GM12892 (cell line): ENCODE measurements around the gene BPHL.
"Not testable (repeated sequence)": the region's sequence is repeated elsewhere in the genome, so short reads cannot be mapped to it uniquely, and the experiment has no call there.

Experiments
- DNase-seq: peaks from one replicate; pipeline ENCODE4 v3.0.0; 2011; ENCODE audit not compliant: insufficient read length
- FAIRE-seq: peaks from 2 replicates; lab custom pipeline; 2011; peaks lifted over from hg19 to GRCh38; lab: Jason Lieb, UNC
- POLR2A ChIP-seq: IDR thresholded peaks from 2 replicates; pipeline ENCODE4 v1.6.1; 2011; ENCODE audit warnings: low read depth, low read length, control low read depth
- POLR2AphosphoS5 ChIP-seq: IDR thresholded peaks from 2 replicates; pipeline ENCODE4 v1.6.1; 2011; ENCODE audit warnings: low read depth, low read length, control low read depth
- TAF1 ChIP-seq: IDR thresholded peaks from 2 replicates; pipeline ENCODE4 v1.6.1; 2011; ENCODE audit warnings: low read depth, mild to moderate bottlenecking, control low read depth, low read length, borderline replicate concordance

Gene BPHL

GRCh38 chr6:3175715-3176402 is 57.3 kb downstream of the BPHL start:
- DNase-seq (no peak), FAIRE-seq (no peak)
- TF ChIP-seq TAF1 (no peak), POLR2AphosphoS5 (no peak), POLR2A (no peak)

- TF ChIP-seq POLR2A (no peak), TAF1 (no peak), POLR2AphosphoS5 (no peak)
- FAIRE-seq (no peak), DNase-seq (no peak)
Measured at GRCh38 chr6:3176562-3177355, 58.2 kb downstream of the BPHL start.

GRCh38 chr6:3178666-3179065 is 60.2 kb downstream of the BPHL start:
- DNase-seq, FAIRE-seq: not testable (repeated sequence)

- not testable (repeated sequence) for DNase-seq, FAIRE-seq
Measured at GRCh38 chr6:3179945-3180344, 61.4 kb downstream of the BPHL start.

- TF ChIP-seq TAF1 (no peak), POLR2AphosphoS5 (no peak), POLR2A (no peak)
- FAIRE-seq (no peak), DNase-seq (no peak)
Measured at GRCh38 chr6:3181105-3181504, 62.6 kb downstream of the BPHL start.

GRCh38 chr6:3183066-3183465 is 64.6 kb downstream of the BPHL start:
- TF ChIP-seq POLR2A (no peak), TAF1 (no peak), POLR2AphosphoS5 (no peak)
- DNase-seq: no peak
- FAIRE-seq: no peak

GRCh38 chr6:3186974-3187382 is 68.5 kb downstream of the BPHL start:
- TF ChIP-seq POLR2A: no peak
- no peak for TF ChIP-seq TAF1
- TF ChIP-seq POLR2AphosphoS5: no peak; the same call in 1 of the 2 replicates
- peak; percentile 91 for FAIRE-seq
- no peak for DNase-seq

- FAIRE-seq (no peak), DNase-seq (no peak)
- TF ChIP-seq TAF1 (no peak), POLR2A (no peak), POLR2AphosphoS5 (no peak)
Measured at GRCh38 chr6:3188262-3188661, 69.8 kb downstream of the BPHL start.

- not testable (repeated sequence) for DNase-seq, FAIRE-seq
Measured at GRCh38 chr6:3189192-3189591, 70.7 kb downstream of the BPHL start.

GRCh38 chr6:3190056-3190455 is 71.5 kb downstream of the BPHL start:
- DNase-seq (no peak), FAIRE-seq (no peak)
- TF ChIP-seq POLR2A: no peak
- no peak for TF ChIP-seq TAF1
- no peak for TF ChIP-seq POLR2AphosphoS5

GRCh38 chr6:3190779-3191178 is 72.3 kb downstream of the BPHL start:
- DNase-seq (no peak), FAIRE-seq (no peak)
- TF ChIP-seq POLR2A (no peak), POLR2AphosphoS5 (no peak), TAF1 (no peak)

- TF ChIP-seq POLR2A: no peak
- TF ChIP-seq POLR2AphosphoS5: no peak
- TF ChIP-seq TAF1: no peak
- FAIRE-seq (no peak), DNase-seq (no peak)
Measured at GRCh38 chr6:3193102-3193849, 74.8 kb downstream of the BPHL start.
